GM10266 (cell line): ENCODE results near the gene PLS1.
"Not testable (repeated sequence)": the region's sequence is repeated elsewhere in the genome, so short reads cannot be mapped to it uniquely, and the experiment has no call there.

ENCODE experiments used
- DNase-seq: peaks from one replicate; pipeline ENCODE4 v3.0.0; 2012; ENCODE audit errors: extremely low spot score
- TF ChIP-seq, protein P1 (sequence below): IDR thresholded peaks from 2 replicates; pipeline ENCODE4 v1.5.1; 2012; ENCODE audit warnings: mild to moderate bottlenecking, low read depth; ENCODE audit not compliant: control insufficient read depth, insufficient read depth; ENCODE audit errors: missing control alignments

PLS1 gene

DNA sequence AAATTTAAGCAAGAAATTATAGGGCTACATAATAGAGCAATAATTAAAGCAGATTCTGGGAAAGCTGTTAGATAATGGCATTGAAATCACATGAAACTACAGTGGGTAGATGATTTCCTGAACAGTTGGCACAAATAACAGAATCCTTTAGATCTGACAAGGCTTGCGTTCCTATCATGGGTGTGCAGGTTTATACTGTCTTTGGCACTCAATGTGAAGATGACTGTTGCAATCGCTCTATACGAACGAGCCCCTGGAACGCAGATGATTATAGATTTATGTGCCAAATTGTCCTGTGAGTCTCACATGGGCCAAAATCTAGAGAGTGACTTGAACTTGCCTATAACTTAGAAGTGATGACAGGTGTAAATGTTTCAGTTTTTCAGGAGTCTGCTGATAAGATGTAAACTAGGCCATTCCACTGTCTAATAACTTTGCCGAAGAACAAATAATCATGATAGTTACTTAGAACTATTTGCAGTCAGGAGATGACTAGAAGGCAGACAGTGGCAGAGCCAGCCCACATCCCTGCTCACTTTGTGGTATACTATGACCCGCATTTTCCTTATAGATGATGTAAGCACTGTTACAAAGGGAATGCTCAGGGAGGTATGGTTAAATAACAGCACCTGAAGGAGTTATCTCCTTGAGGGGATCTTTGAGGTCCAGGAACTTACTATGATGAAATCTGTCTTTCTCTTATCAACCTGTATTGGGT lies 97.1 kb downstream of the PLS1 start:
- TF ChIP-seq, protein P1, sequence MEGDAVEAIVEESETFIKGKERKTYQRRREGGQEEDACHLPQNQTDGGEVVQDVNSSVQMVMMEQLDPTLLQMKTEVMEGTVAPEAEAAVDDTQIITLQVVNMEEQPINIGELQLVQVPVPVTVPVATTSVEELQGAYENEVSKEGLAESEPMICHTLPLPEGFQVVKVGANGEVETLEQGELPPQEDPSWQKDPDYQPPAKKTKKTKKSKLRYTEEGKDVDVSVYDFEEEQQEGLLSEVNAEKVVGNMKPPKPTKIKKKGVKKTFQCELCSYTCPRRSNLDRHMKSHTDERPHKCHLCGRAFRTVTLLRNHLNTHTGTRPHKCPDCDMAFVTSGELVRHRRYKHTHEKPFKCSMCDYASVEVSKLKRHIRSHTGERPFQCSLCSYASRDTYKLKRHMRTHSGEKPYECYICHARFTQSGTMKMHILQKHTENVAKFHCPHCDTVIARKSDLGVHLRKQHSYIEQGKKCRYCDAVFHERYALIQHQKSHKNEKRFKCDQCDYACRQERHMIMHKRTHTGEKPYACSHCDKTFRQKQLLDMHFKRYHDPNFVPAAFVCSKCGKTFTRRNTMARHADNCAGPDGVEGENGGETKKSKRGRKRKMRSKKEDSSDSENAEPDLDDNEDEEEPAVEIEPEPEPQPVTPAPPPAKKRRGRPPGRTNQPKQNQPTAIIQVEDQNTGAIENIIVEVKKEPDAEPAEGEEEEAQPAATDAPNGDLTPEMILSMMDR = no peak
- no peak for DNase-seq

DNA sequence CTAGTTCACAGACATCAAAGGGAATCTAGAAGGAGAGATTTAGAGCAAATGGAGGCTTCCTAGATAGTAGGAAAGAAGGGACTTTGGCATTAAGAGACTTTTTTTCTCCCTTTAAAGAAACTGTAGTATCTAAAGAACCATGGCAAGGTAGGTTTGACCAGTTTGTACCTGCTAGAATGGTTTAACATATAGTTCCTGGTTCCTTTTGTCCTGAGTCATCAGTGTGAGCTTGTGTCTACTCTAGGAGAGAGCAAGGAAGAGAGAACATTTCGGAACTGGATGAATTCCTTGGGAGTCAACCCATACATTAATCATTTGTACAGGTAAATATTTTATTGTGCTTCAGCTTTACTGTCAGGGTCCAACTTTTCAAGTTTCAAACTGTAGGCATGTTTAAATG lies 98.0 kb downstream of the PLS1 start:
- DNase-seq = no peak
- TF ChIP-seq, protein P1 = no peak

DNA sequence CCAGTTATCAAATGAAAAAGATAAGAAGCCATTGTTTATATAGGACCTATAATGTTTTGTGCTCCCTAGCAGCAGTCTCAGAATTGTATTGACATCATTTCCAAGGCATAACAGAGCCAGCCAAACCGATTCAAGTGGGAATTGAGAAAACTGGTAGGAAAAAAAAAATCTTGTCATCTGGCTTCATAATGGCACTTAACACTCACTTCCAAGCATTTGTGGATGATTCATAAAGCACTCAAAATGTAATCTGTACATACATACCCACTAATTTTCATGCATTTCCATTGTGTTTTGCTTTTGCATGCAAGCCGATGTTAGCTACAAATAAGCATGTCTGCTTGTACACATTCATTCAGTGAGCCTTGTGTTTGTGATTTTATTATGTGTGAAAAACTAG lies 109.0 kb downstream of the PLS1 start:
- TF ChIP-seq, protein P1 = no peak
- no peak for DNase-seq

DNA sequence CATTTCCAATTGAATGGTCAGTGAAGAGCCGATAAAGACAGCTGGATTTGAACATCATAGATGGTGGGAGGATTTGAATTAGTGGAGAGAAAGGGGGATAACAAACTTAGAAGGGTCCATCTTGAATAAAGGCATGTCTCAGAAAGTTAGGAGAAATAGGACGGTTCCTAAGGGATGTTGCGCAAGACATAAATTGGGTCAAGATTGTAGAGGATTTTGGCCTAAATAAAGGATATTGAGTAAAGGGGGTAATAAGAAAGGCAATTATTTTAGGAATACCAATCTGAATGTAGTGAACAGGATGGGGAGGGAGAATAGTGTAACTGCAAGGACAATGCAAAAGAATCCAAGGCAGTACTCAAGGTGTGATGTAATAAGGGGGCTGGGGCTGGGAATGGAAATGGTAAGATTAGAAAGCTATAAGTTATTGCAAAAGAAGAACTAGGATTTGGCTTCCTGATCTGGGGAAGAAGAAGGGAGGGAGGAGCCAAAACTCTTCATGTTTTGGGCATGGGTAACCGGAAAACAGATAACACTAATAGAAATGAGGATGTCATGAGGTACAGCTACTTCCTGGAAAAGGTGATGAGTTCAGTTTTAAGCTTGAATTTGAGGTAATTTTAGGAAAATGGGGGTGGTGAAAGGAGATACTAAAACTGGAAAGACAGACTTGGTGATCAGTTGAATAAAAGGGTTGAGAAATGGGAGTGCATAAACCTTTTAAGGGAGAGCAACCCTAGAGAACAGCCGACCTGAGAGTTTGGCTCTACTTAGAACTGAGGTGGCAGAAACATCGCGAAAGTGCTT lies 110.3 kb downstream of the PLS1 start:
- TF ChIP-seq, protein P1 = no peak
- no peak for DNase-seq

DNA sequence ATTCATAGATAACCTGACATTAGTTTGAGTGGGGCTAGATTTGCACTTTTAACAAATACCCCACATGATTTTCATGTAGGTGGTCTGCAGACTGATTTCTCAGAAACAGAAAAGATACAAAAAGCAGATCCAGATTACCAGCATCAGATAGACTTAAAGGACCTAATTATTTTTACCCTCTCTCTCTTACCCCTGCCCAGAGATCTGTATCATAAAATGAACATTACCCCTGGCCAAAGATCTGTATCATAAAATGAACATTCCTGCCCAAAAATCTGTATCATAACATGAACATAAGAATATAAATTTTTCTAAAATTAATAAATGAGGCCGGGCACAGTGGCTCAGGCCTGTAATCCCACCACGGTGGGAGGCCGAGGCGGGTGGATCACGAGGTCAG lies 113.0 kb downstream of the PLS1 start:
- DNase-seq = no peak
- TF ChIP-seq, protein P1 = no peak

DNA sequence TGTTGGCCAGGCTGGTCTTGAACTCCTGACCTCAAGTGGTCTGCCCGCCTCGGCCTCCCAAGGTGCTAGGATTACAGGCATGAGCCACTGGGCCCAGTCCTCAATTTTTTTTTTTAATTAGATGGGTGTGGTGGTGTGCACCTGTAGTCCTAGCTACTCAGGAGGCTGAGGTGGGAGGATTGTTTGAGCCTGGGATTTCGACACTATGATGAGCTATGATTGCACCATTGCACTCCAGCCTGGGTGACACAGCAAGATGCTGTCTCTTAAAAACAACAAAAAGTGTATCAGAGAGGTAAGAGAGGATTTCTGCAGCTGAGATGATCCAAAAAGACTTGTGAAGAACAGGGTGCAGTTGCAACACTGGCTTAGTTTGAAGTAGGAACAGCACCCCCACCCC lies 118.7 kb downstream of the PLS1 start:
- DNase-seq = not testable (repeated sequence)

DNA sequence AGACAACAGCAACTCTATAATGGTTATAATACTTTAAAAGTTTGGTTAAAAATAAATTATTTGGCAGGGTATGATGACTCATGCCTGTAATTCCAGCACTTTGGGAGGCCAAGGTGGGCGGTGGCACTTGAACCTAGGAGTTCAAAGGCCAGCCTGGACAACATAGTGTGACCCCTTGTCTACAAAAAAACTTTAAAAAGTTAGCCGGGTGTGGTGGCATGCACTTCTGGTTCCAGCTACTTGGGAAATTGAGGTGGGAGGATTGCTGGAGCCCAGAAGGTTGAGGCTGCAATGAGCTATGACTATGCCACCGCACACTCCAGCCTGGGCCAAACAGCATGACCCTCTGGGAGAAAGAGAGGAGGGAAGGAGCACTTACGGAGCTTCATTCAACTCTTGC lies 119.9 kb downstream of the PLS1 start:
- TF ChIP-seq, protein P1 = no peak
- no peak for DNase-seq
